GM12864 (cell line): ENCODE results near the gene PHAX.
"Not testable (repeated sequence)": the region's sequence is repeated elsewhere in the genome, so short reads cannot be mapped to it uniquely, and the experiment has no call there.

Experiments
- DNase-seq: peaks from one replicate; pipeline ENCODE4 v3.0.0-alpha.2; 2011; ENCODE audit warnings: low read depth
- H3K4me3 ChIP-seq: 2 replicates; pipeline ENCODE4 v1.5.1; 2011; ENCODE audit warnings: mild to moderate bottlenecking, low read depth, low read length, control low read depth
- CTCF ChIP-seq: IDR thresholded peaks from 2 replicates; pipeline ENCODE4 v1.5.1; 2011; ENCODE audit warnings: low read depth, mild to moderate bottlenecking, moderate library complexity, low read length, control low read depth, inconsistent platforms; ENCODE audit errors: missing control alignments

Gene PHAX

GRCh38 chr5:126658561-126658960 lies 57.8 kb downstream of the PHAX start:
- H3K4me3 ChIP-seq = no peak overlapping the region
- no peak for TF ChIP-seq CTCF
- DNase-seq = no peak

DNA sequence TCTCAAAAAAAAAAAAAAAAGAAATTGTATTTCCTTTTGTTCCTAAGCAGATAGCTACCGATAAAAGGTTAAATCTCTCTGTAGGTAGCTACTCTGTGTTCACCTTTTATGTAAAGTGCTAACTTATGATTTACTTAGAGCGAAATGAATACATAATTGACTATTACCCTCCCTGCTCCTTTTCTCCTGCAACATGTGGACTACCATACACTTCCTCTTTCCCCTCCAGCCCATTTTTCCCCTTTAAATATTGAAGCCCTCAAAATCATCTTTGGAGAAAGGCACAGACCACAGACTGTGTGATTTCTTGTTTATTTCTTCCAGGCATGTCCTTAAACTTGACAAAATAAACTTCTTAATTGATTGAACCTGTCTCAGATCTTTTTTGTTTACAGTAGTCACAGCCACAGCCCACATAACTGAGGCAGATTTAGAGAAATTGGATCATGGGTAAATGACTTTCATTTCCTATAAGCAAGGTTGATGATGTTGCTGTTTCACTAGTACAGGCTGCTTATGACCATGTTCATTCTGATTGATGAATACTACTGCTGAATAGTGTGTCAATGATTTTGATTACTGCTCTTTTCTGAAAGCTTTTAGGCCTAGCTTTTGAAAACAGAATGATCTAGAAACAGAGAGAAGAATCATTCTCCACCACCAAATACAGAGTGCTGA lies 59.2 kb downstream of the PHAX start:
- no peak for TF ChIP-seq CTCF
- no peak overlapping the region for H3K4me3 ChIP-seq
- no peak for DNase-seq

- no peak for TF ChIP-seq CTCF
- no peak overlapping the region for H3K4me3 ChIP-seq
- DNase-seq = no peak
Measured at GRCh38 chr5:126664586-126664985, 63.8 kb downstream of the PHAX start.

- not testable (repeated sequence) for H3K4me3 ChIP-seq, DNase-seq
Measured at GRCh38 chr5:126670109-126670508, 69.4 kb downstream of the PHAX start.

DNA sequence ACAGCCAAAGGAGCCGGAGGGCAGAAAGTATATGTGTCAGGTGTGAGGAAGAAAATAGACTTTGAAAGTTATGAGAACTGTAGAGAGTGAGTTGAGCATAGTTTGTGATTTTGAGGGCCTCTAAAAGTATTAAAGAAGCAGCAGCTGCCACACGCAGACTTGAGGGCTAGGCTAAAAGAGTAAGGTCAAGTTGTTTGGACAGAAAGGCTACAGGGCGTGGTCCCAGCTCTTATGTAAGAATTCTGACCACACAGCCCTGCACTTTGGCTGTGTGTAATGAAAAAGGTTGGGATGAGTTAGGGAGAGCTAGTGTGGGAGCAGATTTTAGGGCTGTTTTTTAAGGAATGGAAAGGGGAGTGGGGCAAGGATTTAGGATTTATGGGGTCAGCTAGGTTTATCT lies 70.9 kb downstream of the PHAX start:
- not testable (repeated sequence) for DNase-seq, H3K4me3 ChIP-seq

DNA sequence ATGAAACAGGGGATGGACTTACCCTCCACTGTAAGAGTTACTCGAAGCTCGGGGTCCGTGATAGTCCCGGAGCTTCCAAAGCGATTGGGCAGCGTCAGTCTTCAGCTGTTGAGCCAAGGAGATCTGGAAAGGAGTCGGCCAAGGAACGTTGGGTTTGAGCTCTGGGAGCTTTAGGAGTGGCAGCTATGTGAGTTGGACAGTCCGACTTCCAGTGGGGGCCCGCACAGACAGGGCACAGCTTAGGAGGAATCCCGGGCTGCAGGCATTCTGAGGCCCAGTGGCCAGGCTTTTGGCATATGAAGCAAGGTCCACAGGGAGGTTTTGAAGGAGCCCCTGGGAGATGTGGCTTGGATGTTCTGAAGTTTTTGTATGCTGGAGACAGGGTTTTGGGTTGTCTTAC lies 72.7 kb downstream of the PHAX start:
- H3K4me3 ChIP-seq = no peak overlapping the region
- TF ChIP-seq CTCF = no peak
- no peak for DNase-seq

GRCh38 chr5:126674145-126674544 lies 73.4 kb downstream of the PHAX start:
- DNase-seq = no peak
- TF ChIP-seq CTCF = no peak
- H3K4me3 ChIP-seq = no peak overlapping the region

- no peak overlapping the region for H3K4me3 ChIP-seq
- DNase-seq = no peak
- TF ChIP-seq CTCF = no peak
Measured at GRCh38 chr5:126675338-126675737, 74.6 kb downstream of the PHAX start.
